ENCODE results near the gene ADGRG3. TPM values are rescaled to one million over a fixed set of nuclear protein-coding genes. Genes with fewer than 3 reads are reported as not detected.

The ADGRG3 gene
- total RNA-seq, 1 donor from 2014 or later, result not detected

DNA sequence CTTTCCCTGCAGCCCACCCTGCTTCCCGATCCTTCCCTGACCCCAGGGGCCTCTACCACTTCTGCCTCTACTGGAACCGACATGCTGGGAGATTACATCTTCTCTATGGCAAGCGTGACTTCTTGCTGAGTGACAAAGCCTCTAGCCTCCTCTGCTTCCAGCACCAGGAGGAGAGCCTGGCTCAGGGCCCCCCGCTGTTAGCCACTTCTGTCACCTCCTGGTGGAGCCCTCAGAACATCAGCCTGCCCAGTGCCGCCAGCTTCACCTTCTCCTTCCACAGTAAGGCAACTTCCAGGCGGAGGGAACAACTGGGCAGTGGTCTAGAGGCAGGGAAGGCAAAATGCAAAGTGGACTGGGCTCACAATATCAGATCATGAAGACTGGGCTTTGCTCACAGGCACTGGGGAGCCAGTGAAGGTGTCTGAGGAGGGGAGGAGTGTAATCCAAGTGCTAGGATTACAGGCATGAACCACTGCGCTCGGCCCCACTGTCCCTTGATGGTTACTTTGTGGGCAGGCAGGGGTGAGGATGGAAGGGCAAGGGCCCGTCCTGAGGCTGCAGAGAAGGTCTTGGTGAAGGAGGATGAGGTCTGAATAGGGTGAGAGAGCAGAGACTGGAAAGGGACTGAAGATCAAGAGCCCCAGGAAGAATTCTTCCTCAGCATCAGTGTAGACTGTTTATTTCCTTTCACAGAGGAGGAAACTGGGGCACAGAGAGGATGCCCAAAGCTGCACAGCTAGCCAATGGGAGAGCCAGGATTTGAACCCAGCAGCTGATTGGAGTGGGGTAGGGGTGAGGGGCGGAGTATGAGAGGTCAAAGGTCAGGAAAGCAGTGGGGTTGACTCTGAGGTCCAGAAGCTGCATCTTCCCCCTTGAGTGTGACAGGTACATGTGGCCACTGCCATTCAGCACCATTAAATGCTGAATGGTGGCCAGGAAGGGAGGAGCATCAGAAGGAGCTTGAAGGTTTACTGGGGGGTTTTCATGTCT, 16.5 kb upstream of the ADGRG3 start:
- TF ChIP-seq, protein P1, sequence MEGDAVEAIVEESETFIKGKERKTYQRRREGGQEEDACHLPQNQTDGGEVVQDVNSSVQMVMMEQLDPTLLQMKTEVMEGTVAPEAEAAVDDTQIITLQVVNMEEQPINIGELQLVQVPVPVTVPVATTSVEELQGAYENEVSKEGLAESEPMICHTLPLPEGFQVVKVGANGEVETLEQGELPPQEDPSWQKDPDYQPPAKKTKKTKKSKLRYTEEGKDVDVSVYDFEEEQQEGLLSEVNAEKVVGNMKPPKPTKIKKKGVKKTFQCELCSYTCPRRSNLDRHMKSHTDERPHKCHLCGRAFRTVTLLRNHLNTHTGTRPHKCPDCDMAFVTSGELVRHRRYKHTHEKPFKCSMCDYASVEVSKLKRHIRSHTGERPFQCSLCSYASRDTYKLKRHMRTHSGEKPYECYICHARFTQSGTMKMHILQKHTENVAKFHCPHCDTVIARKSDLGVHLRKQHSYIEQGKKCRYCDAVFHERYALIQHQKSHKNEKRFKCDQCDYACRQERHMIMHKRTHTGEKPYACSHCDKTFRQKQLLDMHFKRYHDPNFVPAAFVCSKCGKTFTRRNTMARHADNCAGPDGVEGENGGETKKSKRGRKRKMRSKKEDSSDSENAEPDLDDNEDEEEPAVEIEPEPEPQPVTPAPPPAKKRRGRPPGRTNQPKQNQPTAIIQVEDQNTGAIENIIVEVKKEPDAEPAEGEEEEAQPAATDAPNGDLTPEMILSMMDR (IDR thresholded peaks at IDR 0.05), result no peak
- Mint-ChIP-seq H3K36me3 (ENCODE audit: unreplicated experiment) (no peaks in the 10 kb centered on the region), H3K4me1 (ENCODE audit: unreplicated experiment) (peaks cover 18% of the 10 kb centered on the region), H3K27me3 (ENCODE audit: unreplicated experiment) (no peaks in the 10 kb centered on the region), H3K4me3 (ENCODE audit: unreplicated experiment) (no peak overlapping the region), H3K9me3 (ENCODE audit: unreplicated experiment) (no peaks in the 10 kb centered on the region), H3K27ac (ENCODE audit: unreplicated experiment) (no peak overlapping the region)
- no peak for DNase-seq (ENCODE audit: extremely low spot score, unreplicated experiment)

DNA sequence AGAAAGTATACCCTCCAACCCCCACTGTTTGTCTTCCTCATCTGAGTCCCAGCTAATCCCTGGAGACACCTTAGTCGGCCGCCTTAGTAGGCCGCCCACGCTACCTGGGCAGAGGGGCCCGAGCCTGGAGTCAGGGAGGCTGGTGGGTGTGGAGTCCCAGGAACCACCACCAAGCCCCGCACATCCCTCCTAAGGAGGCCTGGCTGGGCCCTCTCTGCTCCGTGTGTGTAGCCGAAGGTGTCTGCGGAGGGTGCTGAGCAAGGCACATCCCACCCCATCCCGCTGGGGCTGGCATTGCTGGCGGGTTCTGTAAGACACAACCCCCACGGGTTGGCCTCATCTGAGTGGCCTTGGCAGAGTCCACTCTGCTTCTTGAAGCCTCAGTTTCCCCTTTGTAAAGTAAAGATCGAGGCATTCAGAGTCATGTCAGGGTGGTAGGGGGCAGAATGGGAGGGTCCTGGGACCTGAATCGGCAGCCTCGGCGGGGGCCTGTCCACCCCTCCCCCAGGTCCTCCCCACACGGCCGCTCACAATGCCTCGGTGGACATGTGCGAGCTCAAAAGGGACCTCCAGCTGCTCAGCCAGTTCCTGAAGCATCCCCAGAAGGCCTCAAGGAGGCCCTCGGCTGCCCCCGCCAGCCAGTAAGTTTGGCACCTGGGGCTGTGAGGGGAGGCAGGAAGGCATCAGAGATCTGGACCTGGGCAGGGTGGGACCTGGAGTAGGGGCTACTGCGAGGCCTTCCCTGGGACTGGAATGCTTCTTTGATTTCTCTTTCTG, 15.2 kb upstream of the ADGRG3 start:
- H3K27ac Mint-ChIP-seq (ENCODE audit: unreplicated experiment), result no peak overlapping the region
- H3K4me1 Mint-ChIP-seq (ENCODE audit: unreplicated experiment), result peaks cover 12% of the 10 kb centered on the region
- H3K36me3 Mint-ChIP-seq (ENCODE audit: unreplicated experiment), result no peaks in the 10 kb centered on the region
- TF ChIP-seq, protein P1 (IDR thresholded peaks at IDR 0.05), result no peak
- DNase-seq (ENCODE audit: extremely low spot score, unreplicated experiment), result no peak
- H3K9me3 Mint-ChIP-seq (ENCODE audit: unreplicated experiment), result no peaks in the 10 kb centered on the region
- no peak overlapping the region for H3K4me3 Mint-ChIP-seq (ENCODE audit: unreplicated experiment)
- H3K27me3 Mint-ChIP-seq (ENCODE audit: unreplicated experiment), result no peaks in the 10 kb centered on the region

DNA sequence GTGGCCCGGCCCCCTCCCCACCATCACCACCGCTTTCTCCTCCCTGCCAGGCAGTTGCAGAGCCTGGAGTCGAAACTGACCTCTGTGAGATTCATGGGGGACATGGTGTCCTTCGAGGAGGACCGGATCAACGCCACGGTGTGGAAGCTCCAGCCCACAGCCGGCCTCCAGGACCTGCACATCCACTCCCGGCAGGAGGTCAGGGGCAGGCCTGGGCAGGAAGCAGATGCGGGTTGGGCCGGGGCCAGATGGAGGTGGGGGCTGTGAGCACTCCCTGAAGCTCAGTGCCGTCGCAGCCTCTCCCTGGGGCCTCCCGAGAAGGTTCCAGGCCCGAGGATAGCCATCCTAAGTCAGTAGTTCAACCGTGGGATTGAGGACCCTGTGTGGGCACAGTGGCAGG, 14.2 kb upstream of the ADGRG3 start:
- H3K9me3 Mint-ChIP-seq (ENCODE audit: unreplicated experiment), result no peaks in the 10 kb centered on the region
- peaks cover 12% of the 10 kb centered on the region for H3K4me1 Mint-ChIP-seq (ENCODE audit: unreplicated experiment)
- TF ChIP-seq, protein P1 (IDR thresholded peaks at IDR 0.05), result no peak
- H3K27ac Mint-ChIP-seq (ENCODE audit: unreplicated experiment), result no peak overlapping the region
- no peak overlapping the region for H3K4me3 Mint-ChIP-seq (ENCODE audit: unreplicated experiment)
- no peaks in the 10 kb centered on the region for H3K36me3 Mint-ChIP-seq (ENCODE audit: unreplicated experiment)
- H3K27me3 Mint-ChIP-seq (ENCODE audit: unreplicated experiment), result peaks cover under 1% of the 10 kb centered on the region
- DNase-seq (ENCODE audit: extremely low spot score, unreplicated experiment), result no peak

DNA sequence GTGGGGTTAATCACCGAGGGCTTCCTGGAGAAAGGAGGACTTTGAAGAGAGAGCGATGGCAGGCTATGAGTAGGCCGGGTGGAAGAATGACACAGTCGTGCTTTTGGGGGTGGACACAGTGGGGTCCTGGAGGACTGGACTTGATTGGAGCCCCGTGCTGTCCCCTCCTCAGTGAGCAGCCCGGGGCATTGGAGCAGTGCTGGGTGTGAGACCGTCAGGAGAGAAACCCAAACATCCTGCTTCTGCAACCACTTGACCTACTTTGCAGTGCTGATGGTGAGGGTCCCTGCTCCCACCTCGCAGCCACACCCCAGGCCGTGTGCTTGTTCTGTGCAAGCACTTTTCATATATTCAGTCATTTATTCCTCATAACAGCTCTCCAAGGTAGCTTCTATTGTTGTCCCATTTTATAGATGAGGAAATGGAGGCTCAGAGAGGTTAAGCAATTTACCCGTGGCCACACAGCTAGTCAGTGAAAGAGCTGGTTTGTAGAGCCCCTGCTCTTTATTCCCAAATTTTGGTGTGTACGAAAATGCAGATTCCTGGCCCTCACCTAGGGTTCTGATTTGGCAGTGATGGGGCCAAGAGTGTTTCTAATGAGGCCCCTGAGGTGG, 11.7 kb upstream of the ADGRG3 start:
- no peak overlapping the region for H3K27ac Mint-ChIP-seq (ENCODE audit: unreplicated experiment)
- DNase-seq (ENCODE audit: extremely low spot score, unreplicated experiment), result no peak
- H3K27me3 Mint-ChIP-seq (ENCODE audit: unreplicated experiment), result peaks cover 2% of the 10 kb centered on the region
- H3K36me3 Mint-ChIP-seq (ENCODE audit: unreplicated experiment), result no peaks in the 10 kb centered on the region
- TF ChIP-seq, protein P1 (IDR thresholded peaks at IDR 0.05), result no peak
- no peaks in the 10 kb centered on the region for H3K9me3 Mint-ChIP-seq (ENCODE audit: unreplicated experiment)
- H3K4me1 Mint-ChIP-seq (ENCODE audit: unreplicated experiment), result peaks cover 12% of the 10 kb centered on the region
- H3K4me3 Mint-ChIP-seq (ENCODE audit: unreplicated experiment), result no peak overlapping the region

Measured in osteocyte (in vitro differentiated cells).